ENCODE data around the gene FTO.

The FTO gene

DNA sequence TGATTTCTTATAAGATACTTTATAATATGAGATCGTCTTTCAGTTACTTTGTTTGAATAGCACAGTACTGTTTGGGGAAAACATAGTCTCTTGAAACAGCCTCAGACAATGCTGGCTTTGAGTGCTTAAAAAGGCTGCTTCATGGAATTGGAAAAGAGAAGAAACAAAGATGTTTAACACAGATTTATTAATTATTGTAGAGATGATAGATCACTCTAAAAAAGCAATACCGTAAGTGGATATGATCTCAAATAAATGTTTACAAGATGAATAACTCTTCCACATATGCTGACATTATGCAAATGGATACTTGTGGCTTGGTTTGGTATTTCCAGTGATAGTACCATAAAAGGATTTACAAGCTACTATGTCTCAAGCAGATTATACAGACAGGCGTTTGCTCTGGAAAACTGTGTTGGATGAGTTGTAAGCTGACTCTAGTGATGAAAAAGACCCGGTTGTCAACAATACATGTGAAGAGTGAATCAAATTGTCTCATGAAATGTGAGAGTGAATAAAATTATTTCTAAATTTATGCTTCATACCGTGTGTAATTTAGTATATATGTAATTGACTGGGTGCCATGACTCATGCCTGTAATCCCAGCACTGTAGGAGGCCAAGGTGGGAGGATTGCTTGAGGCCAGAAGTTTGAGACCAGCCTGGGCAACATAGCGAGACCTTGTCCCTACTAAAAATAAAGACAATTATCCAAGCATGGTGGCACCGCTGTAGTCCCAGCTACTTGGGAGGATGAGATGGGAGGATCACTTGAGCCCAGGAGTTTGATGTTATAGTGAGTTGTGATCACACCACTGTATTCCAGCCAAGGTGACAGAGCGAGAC lies 105.4 kb downstream of the FTO start:
- no peak for TF ChIP-seq TAF1 (IDR thresholded peaks at IDR 0.05; ENCODE audit: borderline replicate concordance, insufficient read depth, low read length)
- TF ChIP-seq POLR2AphosphoS5 (IDR thresholded peaks at IDR 0.05; ENCODE audit: low read depth, low read length) = no peak
- TF ChIP-seq SIN3A (IDR thresholded peaks at IDR 0.05; ENCODE audit: borderline replicate concordance, insufficient read depth, low read length) = no peak
- TF ChIP-seq, protein P1, sequence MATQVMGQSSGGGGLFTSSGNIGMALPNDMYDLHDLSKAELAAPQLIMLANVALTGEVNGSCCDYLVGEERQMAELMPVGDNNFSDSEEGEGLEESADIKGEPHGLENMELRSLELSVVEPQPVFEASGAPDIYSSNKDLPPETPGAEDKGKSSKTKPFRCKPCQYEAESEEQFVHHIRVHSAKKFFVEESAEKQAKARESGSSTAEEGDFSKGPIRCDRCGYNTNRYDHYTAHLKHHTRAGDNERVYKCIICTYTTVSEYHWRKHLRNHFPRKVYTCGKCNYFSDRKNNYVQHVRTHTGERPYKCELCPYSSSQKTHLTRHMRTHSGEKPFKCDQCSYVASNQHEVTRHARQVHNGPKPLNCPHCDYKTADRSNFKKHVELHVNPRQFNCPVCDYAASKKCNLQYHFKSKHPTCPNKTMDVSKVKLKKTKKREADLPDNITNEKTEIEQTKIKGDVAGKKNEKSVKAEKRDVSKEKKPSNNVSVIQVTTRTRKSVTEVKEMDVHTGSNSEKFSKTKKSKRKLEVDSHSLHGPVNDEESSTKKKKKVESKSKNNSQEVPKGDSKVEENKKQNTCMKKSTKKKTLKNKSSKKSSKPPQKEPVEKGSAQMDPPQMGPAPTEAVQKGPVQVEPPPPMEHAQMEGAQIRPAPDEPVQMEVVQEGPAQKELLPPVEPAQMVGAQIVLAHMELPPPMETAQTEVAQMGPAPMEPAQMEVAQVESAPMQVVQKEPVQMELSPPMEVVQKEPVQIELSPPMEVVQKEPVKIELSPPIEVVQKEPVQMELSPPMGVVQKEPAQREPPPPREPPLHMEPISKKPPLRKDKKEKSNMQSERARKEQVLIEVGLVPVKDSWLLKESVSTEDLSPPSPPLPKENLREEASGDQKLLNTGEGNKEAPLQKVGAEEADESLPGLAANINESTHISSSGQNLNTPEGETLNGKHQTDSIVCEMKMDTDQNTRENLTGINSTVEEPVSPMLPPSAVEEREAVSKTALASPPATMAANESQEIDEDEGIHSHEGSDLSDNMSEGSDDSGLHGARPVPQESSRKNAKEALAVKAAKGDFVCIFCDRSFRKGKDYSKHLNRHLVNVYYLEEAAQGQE (IDR thresholded peaks at IDR 0.05; ENCODE audit: insufficient read depth in 1 of 2, low read depth in 2 of 2, low read length in 2 of 2) = no peak
- TF ChIP-seq FOXP2 (optimal IDR thresholded peaks at IDR 0.05; ENCODE audit: borderline replicate concordance, extremely low read depth, extremely low read length, insufficient read depth) = no peak

DNA sequence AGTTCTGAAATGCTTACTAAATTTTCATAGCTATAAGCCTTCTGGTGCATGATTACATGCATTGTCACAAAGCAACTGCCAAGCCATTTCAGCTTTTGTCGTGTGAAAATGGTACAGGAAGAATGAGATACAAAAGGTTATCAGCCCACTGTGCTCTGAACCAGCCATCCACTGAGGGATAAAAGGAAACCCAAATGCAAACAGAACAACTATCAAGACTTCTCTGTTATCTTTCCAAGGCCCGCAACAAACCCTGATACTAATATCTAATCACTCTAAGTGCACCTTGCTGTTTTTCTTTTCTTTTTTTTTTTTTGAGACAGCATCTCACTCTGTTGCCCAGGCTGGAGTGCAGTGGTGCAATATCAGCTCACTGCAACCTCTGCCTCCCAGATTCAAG lies 109.0 kb downstream of the FTO start:
- TF ChIP-seq FOXP2 (optimal IDR thresholded peaks at IDR 0.05; ENCODE audit: borderline replicate concordance, extremely low read depth, extremely low read length, insufficient read depth) = no peak
- no peak for TF ChIP-seq POLR2AphosphoS5 (IDR thresholded peaks at IDR 0.05; ENCODE audit: low read depth, low read length)
- no peak for TF ChIP-seq SIN3A (IDR thresholded peaks at IDR 0.05; ENCODE audit: borderline replicate concordance, insufficient read depth, low read length)
- TF ChIP-seq, protein P1 (IDR thresholded peaks at IDR 0.05; ENCODE audit: insufficient read depth in 1 of 2, low read depth in 2 of 2, low read length in 2 of 2) = no peak
- no peak for TF ChIP-seq TAF1 (IDR thresholded peaks at IDR 0.05; ENCODE audit: borderline replicate concordance, insufficient read depth, low read length)

DNA sequence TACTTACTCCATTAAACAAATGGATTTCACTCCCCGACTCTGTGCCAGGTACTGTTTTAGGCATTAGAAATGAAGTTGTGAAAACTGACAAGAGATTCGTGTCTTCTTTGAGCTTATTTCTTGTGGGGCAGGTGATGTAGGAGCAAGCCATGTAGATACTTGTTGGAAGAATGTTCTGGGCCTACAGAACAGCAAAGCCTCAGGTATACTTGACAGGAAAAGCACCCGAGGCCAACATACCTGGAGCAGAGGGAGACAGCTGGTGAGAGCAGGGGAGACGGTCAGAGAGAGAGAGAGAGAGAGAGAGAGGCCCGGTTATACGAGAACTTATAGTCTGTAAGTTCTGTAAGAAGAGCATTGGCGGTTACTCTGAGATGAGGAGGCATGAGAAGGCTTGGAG lies 110.8 kb downstream of the FTO start:
- TF ChIP-seq FOXP2 (optimal IDR thresholded peaks at IDR 0.05; ENCODE audit: borderline replicate concordance, extremely low read depth, extremely low read length, insufficient read depth) = no peak
- TF ChIP-seq SIN3A (IDR thresholded peaks at IDR 0.05; ENCODE audit: borderline replicate concordance, insufficient read depth, low read length) = no peak
- no peak for TF ChIP-seq POLR2AphosphoS5 (IDR thresholded peaks at IDR 0.05; ENCODE audit: low read depth, low read length)
- TF ChIP-seq, protein P1 (IDR thresholded peaks at IDR 0.05; ENCODE audit: insufficient read depth in 1 of 2, low read depth in 2 of 2, low read length in 2 of 2) = no peak
- TF ChIP-seq TAF1 (IDR thresholded peaks at IDR 0.05; ENCODE audit: borderline replicate concordance, insufficient read depth, low read length) = no peak

DNA sequence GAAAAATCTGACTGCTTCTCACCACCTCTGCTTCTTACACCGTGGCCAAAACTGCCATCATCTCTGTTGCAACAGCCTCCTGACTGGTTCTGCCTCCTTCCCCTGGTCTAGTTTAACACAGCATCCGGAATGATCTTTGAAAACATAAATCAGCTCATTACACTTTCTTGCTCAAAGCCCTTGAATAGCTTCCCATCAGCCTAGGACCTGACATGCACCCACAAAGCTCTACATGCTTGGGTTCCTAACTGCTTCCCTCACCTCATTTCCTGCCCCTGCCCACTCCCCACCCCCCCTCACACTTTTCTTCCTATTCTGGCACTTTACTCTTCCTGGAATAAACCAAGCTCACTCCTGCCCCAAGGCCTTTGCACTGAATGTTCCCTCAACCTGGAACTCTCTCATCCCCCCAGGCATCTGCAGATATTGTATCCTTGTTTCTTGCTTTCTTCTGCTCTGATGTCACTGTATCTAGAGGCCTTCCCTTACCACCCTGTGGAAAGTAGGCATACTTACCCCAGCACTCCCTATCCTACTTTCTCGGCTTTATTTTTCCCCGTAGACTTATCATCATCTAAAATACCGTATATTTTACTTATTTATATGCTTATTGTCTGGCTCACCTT lies 112.4 kb downstream of the FTO start:
- TF ChIP-seq POLR2AphosphoS5 (IDR thresholded peaks at IDR 0.05; ENCODE audit: low read depth, low read length) = no peak
- TF ChIP-seq, protein P1 (IDR thresholded peaks at IDR 0.05; ENCODE audit: insufficient read depth in 1 of 2, low read depth in 2 of 2, low read length in 2 of 2) = no peak
- TF ChIP-seq TAF1 (IDR thresholded peaks at IDR 0.05; ENCODE audit: borderline replicate concordance, insufficient read depth, low read length) = no peak
- no peak for TF ChIP-seq FOXP2 (optimal IDR thresholded peaks at IDR 0.05; ENCODE audit: borderline replicate concordance, extremely low read depth, extremely low read length, insufficient read depth)
- TF ChIP-seq SIN3A (IDR thresholded peaks at IDR 0.05; ENCODE audit: borderline replicate concordance, insufficient read depth, low read length) = no peak

All from PFSK-1 (cell line).